HCT116 (cell line): ENCODE data around the gene ABCA8. TPM values are rescaled to one million over a fixed set of nuclear protein-coding genes. Genes with fewer than 3 reads are reported as not detected.

Experiments
- ATAC-seq: fragments of 200-7000 bp; cut with Tn5 transposase; 2 replicates; pipeline ENCODE4 v1.9.1; 2020; ENCODE audit warnings: mild to moderate bottlenecking, moderate library complexity
- BruUV-seq: library from RNA; stranded (reverse); fragments of 400-500 nt; replicated peaks from 2 replicates; lab custom pipeline; 2021; lab: Mats Ljungman, UMichigan
- CTCF ChIA-PET: fragments of 300-600 bp; sonication (Branson Sonifier 250); formaldehyde crosslinking; loops from one replicate; lab custom pipeline; 2021; ENCODE audit warnings: antibody characterized with exemption; lab: Charles Lee
- POLR2A ChIA-PET: fragments of 300-600, 350-600 bp; sonication (Branson Sonifier 250); formaldehyde crosslinking; loops from one replicate; lab custom pipeline; 2021; ENCODE audit warnings: antibody characterized with exemption; lab: Charles Lee
- RAD21 ChIA-PET, 2 experiments: fragments of 300-600 bp; sonication (Branson Sonifier 250); formaldehyde crosslinking; loops; one replicate each; lab custom pipeline; 2023; ENCODE audit warnings: low total read pairs in 2 of 2; ENCODE audit not compliant: uncharacterized antibody in 2 of 2, unreplicated experiment in 2 of 2, low non-redundant PET in 1 of 2; lab: Charles Lee
- DNase-seq: peaks from one replicate; pipeline ENCODE4 v3.0.0-alpha.2; 2010; ENCODE audit warnings: low read depth, low spot score
- H2AFZ ChIP-seq: fragments of 200-600 bp; shearing (Covaris generic), sonication (generic); 2 replicates; pipeline ENCODE4 v1.6.1; 2017; ENCODE audit warnings: low read depth, mixed run types, mixed read lengths, antibody characterized with exemption, low read length; ENCODE audit not compliant: poor library complexity, severe bottlenecking
- H3K27ac ChIP-seq: 2 replicates; pipeline ENCODE4 v1.5.1; 2012; ENCODE audit warnings: low read depth, low read length
- H3K27me3 ChIP-seq: fragments of 200-600 bp; sonication (generic); 2 replicates; pipeline ENCODE4 v1.6.1; 2016; ENCODE audit warnings: mixed run types, low read length, mixed read lengths; ENCODE audit not compliant: insufficient read depth
- H3K36me3 ChIP-seq, 2 experiments: fragments of 200-500 bp in 1 of 2; fragments of 200-600 bp in 1 of 2; sonication (Bioruptor generic) in 1 of 2; sonication (generic) in 1 of 2; 2 replicates each; pipeline versions ENCODE4 v1.5.1 to v1.6.1; 2014 to 2016; ENCODE audit warnings: low read length in 2 of 2, inconsistent platforms in 1 of 2, mixed read lengths in 1 of 2, mixed run types in 1 of 2; ENCODE audit not compliant: insufficient read depth in 2 of 2, control insufficient read depth in 1 of 2
- H3K4me1 ChIP-seq, 2 experiments: fragments of 200-600 bp in 1 of 2; sonication (generic) in 1 of 2; 2 replicates each; pipeline versions ENCODE4 v1.5.1 to v1.6.1; 2012 to 2017; ENCODE audit warnings: low read length in 2 of 2, inconsistent platforms in 1 of 2, mild to moderate bottlenecking in 1 of 2, mixed read lengths in 1 of 2, mixed run types in 1 of 2, moderate library complexity in 1 of 2; ENCODE audit not compliant: insufficient read depth in 2 of 2, control insufficient read depth in 1 of 2
- H3K4me2 ChIP-seq: fragments of 200-600 bp; sonication (generic); 2 replicates; pipeline ENCODE4 v1.6.1; 2017; ENCODE audit warnings: mixed run types, low read length, mixed read lengths
- H3K4me3 ChIP-seq, 2 experiments: fragments of 200-600 bp in 1 of 2; sonication (generic) in 1 of 2; replicated peaks in 1 of 2; 2 replicates each; pipeline ENCODE4 v1.5.1; 2011 to 2016; ENCODE audit warnings: low read length in 2 of 2, control low read depth in 1 of 2, low read depth in 1 of 2, mild to moderate bottlenecking in 1 of 2, mixed read lengths in 1 of 2, mixed run types in 1 of 2
- H3K79me2 ChIP-seq: fragments of 200-600 bp; sonication (generic); 2 replicates; pipeline ENCODE4 v1.6.1; 2017; ENCODE audit warnings: mild to moderate bottlenecking, mixed run types, low read length, moderate library complexity, mixed read lengths; ENCODE audit not compliant: insufficient read depth
- H3K9ac ChIP-seq: fragments of 200-600 bp; sonication (generic); 2 replicates; pipeline ENCODE4 v1.6.1; 2016; ENCODE audit warnings: low read length, mixed read lengths
- H3K9me2 ChIP-seq: fragments of 200-600 bp; sonication (generic), shearing (Covaris generic); 2 replicates; pipeline ENCODE4 v1.6.1; 2017; ENCODE audit warnings: mixed run types, mild to moderate bottlenecking, moderate library complexity; ENCODE audit not compliant: insufficient read depth
- H3K9me3 ChIP-seq, 2 experiments: fragments of 200-500 bp in 1 of 2; fragments of 200-600 bp in 1 of 2; sonication (Bioruptor generic) in 1 of 2; sonication (generic) in 1 of 2; 2 replicates each; pipeline ENCODE4 v1.6.1; 2014 to 2017; ENCODE audit warnings: low read length in 2 of 2, mixed read lengths in 2 of 2, inconsistent platforms in 1 of 2, low read depth in 1 of 2, mild to moderate bottlenecking in 1 of 2, mixed run types in 1 of 2, moderate library complexity in 1 of 2; ENCODE audit not compliant: control insufficient read depth in 1 of 2, insufficient read depth in 1 of 2
- H4K20me1 ChIP-seq: fragments of 200-600 bp; sonication (generic), shearing (Covaris generic); 2 replicates; pipeline ENCODE4 v1.6.1; 2017; ENCODE audit warnings: mixed run types, mild to moderate bottlenecking, moderate library complexity; ENCODE audit not compliant: insufficient read depth
- CBX3 ChIP-seq: IDR thresholded peaks from 2 replicates; pipeline ENCODE4 v1.6.1; 2012; ENCODE audit warnings: low read depth
- CTCF ChIP-seq, 3 experiments: fragments of 200-600 bp in 1 of 3; sonication (generic) in 1 of 3; IDR thresholded peaks in 2 of 3; conservative IDR thresholded peaks in 1 of 3; 2 replicates each; pipeline ENCODE4 v1.5.1; 2012 to 2017; ENCODE audit warnings: low read depth in 2 of 3, low read length in 2 of 3, antibody characterized with exemption in 1 of 3, borderline replicate concordance in 1 of 3, control low read depth in 1 of 3, mild to moderate bottlenecking in 1 of 3, mixed read lengths in 1 of 3, mixed run types in 1 of 3, moderate library complexity in 1 of 3; ENCODE audit not compliant: insufficient read depth in 1 of 3
- EZH2 ChIP-seq: fragments of 200-600 bp; sonication (generic); IDR thresholded peaks from 2 replicates; pipeline ENCODE4 v1.6.1; 2017; ENCODE audit warnings: antibody characterized with exemption, mixed run types
- JUND ChIP-seq: IDR thresholded peaks from 2 replicates; pipeline ENCODE4 v1.6.1; 2012
- MAX ChIP-seq: IDR thresholded peaks from 2 replicates; pipeline ENCODE4 v1.6.1; 2012
- POLR2A ChIP-seq: IDR thresholded peaks from 2 replicates; pipeline ENCODE4 v1.7.0; 2011; ENCODE audit warnings: borderline replicate concordance; ENCODE audit not compliant: insufficient read depth, insufficient read length; ENCODE audit errors: extremely low read depth
- SIN3A ChIP-seq: IDR thresholded peaks from 2 replicates; pipeline ENCODE4 v1.6.1; 2012; ENCODE audit warnings: low read depth
- SP1 ChIP-seq: IDR thresholded peaks from 2 replicates; pipeline ENCODE4 v1.6.1; 2012; ENCODE audit warnings: low read depth
- SRF ChIP-seq: IDR thresholded peaks from 2 replicates; pipeline ENCODE4 v1.6.1; 2012; ENCODE audit warnings: low read depth
- TCF7L2 ChIP-seq: IDR thresholded peaks from 2 replicates; pipeline ENCODE4 v1.7.0; 2011; ENCODE audit warnings: borderline replicate concordance, inconsistent platforms; ENCODE audit not compliant: insufficient read depth, insufficient read length; ENCODE audit errors: extremely low read depth
- ZNF274 ChIP-seq: fragments of 200-500 bp; sonication (Bioruptor generic); IDR thresholded peaks from 2 replicates; pipeline ENCODE4 v1.6.1; 2014; ENCODE audit warnings: mild to moderate bottlenecking, low read depth, low read length, inconsistent platforms
- intact Hi-C: fragments of 100-400 bp; cut with micrococcal nuclease; formaldehyde crosslinking; loops from 2 replicates; pipeline ENCODE4 v1.10.0; 2022
- total RNA-seq: library from RNA; stranded (reverse); gene quantifications from one replicate; pipeline ENCODE4 v1.2.1, GENCODE V29; 2021; ENCODE audit not compliant: unreplicated experiment

Gene ABCA8
- total RNA-seq, 1 experiment from 2014 or later: 0.44 TPM

- Histone ChIP-seq H2AFZ (peak overlapping the region; percentile 34), H3K9me2 (no peaks in the 10 kb centered on the region), H3K9me3 (no peaks in the 10 kb centered on the region), H3K4me2 (no peak overlapping the region), H3K27ac (no peak overlapping the region), H3K36me3 (no peaks in the 10 kb centered on the region), H3K4me1 (no peaks in the 10 kb centered on the region), H3K79me2 (no peaks in the 10 kb centered on the region), H4K20me1 (no peaks in the 10 kb centered on the region), H3K9ac (no peak overlapping the region), H3K27me3 (no peaks in the 10 kb centered on the region), H3K4me3 (no peak overlapping the region)
- DNase-seq: no peak
- no TSS peak for BruUV-seq
- ATAC-seq: no peak
- CTCF ChIA-PET: interaction anchor here (0.9 kb wide), 1 partner anchor 72 kb away, joined by 3 read pairs; no protein-coding TSS in a partner anchor
- no peak for TF ChIP-seq CTCF (IDR thresholded peaks at IDR 0.05 in 2 of 3, conservative IDR thresholded peaks at IDR 0.05 in 1 of 3; ENCODE audit: borderline replicate concordance in 1 of 3, insufficient read depth in 1 of 3, low read depth in 2 of 3, low read length in 2 of 3)
- no peak for TF ChIP-seq ZNF274
- TF ChIP-seq TCF7L2: no peak
- no peak for TF ChIP-seq JUND
- no peak for TF ChIP-seq SP1
- no peak for TF ChIP-seq EZH2
- TF ChIP-seq SIN3A: no peak
- no peak for TF ChIP-seq MAX
- TF ChIP-seq SRF: no peak
- no peak for TF ChIP-seq CBX3
- no peak for TF ChIP-seq POLR2A
- intact Hi-C loops: no loop called here
- POLR2A ChIA-PET: no interaction called here
- RAD21 ChIA-PET: no interaction called here
These were observed 120.1 kb downstream of the ABCA8 start for GRCh38 chr17:68835071-68835470.
